Astrocyte (in vitro differentiated cells and primary cell): ENCODE data around the gene ELAC2. TPM values are rescaled to one million over a fixed set of nuclear protein-coding genes. Genes with fewer than 3 reads are reported as not detected.

Source experiments
- DNase-seq: peaks from one replicate; pipeline ENCODE4 v3.0.0-alpha.2; 2010; ENCODE audit warnings: low read depth
- FAIRE-seq: peaks from 2 replicates; lab custom pipeline; 2011; peaks lifted over from hg19 to GRCh38; lab: Jason Lieb, UNC
- H2AFZ ChIP-seq: 2 replicates; pipeline ENCODE4 v1.6.0; 2012; ENCODE audit warnings: low read depth, low read length, inconsistent platforms
- H3K27ac ChIP-seq: 2 replicates; pipeline ENCODE4 v1.5.1; 2011; ENCODE audit warnings: low read depth, low read length, inconsistent platforms
- H3K27me3 ChIP-seq: 2 replicates; pipeline ENCODE4 v1.6.0; 2011; ENCODE audit warnings: low read length, inconsistent platforms; ENCODE audit not compliant: insufficient read depth
- H3K36me3 ChIP-seq: 2 replicates; pipeline ENCODE4 v1.5.1; 2011; ENCODE audit warnings: low read length, inconsistent platforms; ENCODE audit not compliant: insufficient read depth
- H3K4me1 ChIP-seq: 2 replicates; pipeline ENCODE4 v1.5.1; 2011; ENCODE audit warnings: low read length, inconsistent platforms; ENCODE audit not compliant: insufficient read depth
- H3K4me2 ChIP-seq: 2 replicates; pipeline ENCODE4 v1.6.0; 2012; ENCODE audit warnings: low read length, inconsistent platforms
- H3K4me3 ChIP-seq: 2 replicates; pipeline ENCODE4 v1.5.1; 2011; ENCODE audit warnings: low read depth, mild to moderate bottlenecking, low read length, inconsistent platforms; ENCODE audit not compliant: insufficient read depth
- H3K79me2 ChIP-seq: 2 replicates; pipeline ENCODE4 v1.6.0; 2012; ENCODE audit warnings: mild to moderate bottlenecking, low read length, inconsistent platforms; ENCODE audit not compliant: insufficient read depth
- H3K9ac ChIP-seq: 2 replicates; pipeline ENCODE4 v1.6.0; 2012; ENCODE audit warnings: mild to moderate bottlenecking, low read length, inconsistent platforms
- H3K9me3 ChIP-seq: 2 replicates; pipeline ENCODE4 v1.5.1; 2012; ENCODE audit warnings: low read depth, mild to moderate bottlenecking, low read length, inconsistent platforms; ENCODE audit not compliant: insufficient read depth
- H4K20me1 ChIP-seq: 2 replicates; pipeline ENCODE4 v1.6.0; 2012; ENCODE audit warnings: low read length, inconsistent platforms; ENCODE audit not compliant: insufficient read depth
- H3K27ac Mint-ChIP-seq: one replicate; pipeline ENCODE4 v1.8.0; 2021; ENCODE audit warnings: mild to moderate bottlenecking, mixed read lengths; ENCODE audit not compliant: unreplicated experiment
- H3K27me3 Mint-ChIP-seq: one replicate; pipeline ENCODE4 v1.8.0; 2021; ENCODE audit warnings: low read depth, mixed read lengths; ENCODE audit not compliant: unreplicated experiment
- H3K36me3 Mint-ChIP-seq: one replicate; pipeline ENCODE4 v1.8.0; 2021; ENCODE audit warnings: low read depth, mixed read lengths; ENCODE audit not compliant: unreplicated experiment
- H3K4me1 Mint-ChIP-seq: one replicate; pipeline ENCODE4 v1.8.0; 2021; ENCODE audit warnings: low read depth, mixed read lengths; ENCODE audit not compliant: unreplicated experiment
- H3K4me3 Mint-ChIP-seq: one replicate; pipeline ENCODE4 v1.8.0; 2021; ENCODE audit warnings: mild to moderate bottlenecking, moderate library complexity, mixed read lengths; ENCODE audit not compliant: unreplicated experiment
- H3K9me3 Mint-ChIP-seq: one replicate; pipeline ENCODE4 v1.8.0; 2021; ENCODE audit warnings: mild to moderate bottlenecking, mixed read lengths; ENCODE audit not compliant: unreplicated experiment
- CTCF ChIP-seq: IDR thresholded peaks from 2 replicates; pipeline ENCODE4 v1.5.1; 2011; ENCODE audit warnings: low read depth, mild to moderate bottlenecking, inconsistent platforms, low read length, moderate library complexity; ENCODE audit not compliant: insufficient read depth
- EZH2 ChIP-seq: IDR thresholded peaks from 2 replicates; pipeline ENCODE4 v1.6.1; 2012; ENCODE audit warnings: mild to moderate bottlenecking, low read length, inconsistent platforms; ENCODE audit not compliant: insufficient read depth
- total RNA-seq: library from RNA; stranded (reverse); gene quantifications from 2 replicates; pipeline ENCODE4 v1.2.1, GENCODE V29; 2021

ELAC2 gene
- total RNA-seq, 1 donor from 2014 or later = 63.2 TPM

GRCh38 chr17:13047011-13047606 is 29.3 kb upstream of the ELAC2 start:
- Histone ChIP-seq H3K9me3 (no peaks in the 10 kb centered on the region), H2AFZ (no peak overlapping the region), H3K4me3 (no peak overlapping the region), H3K27me3 (peaks cover 2% of the 10 kb centered on the region), H4K20me1 (no peaks in the 10 kb centered on the region), H3K9ac (no peak overlapping the region), H3K4me1 (no peaks in the 10 kb centered on the region), H3K79me2 (no peaks in the 10 kb centered on the region), H3K4me2 (no peak overlapping the region), H3K27ac (no peak overlapping the region), H3K36me3 (no peaks in the 10 kb centered on the region)
- no peak for DNase-seq
- Mint-ChIP-seq H3K4me3 (no peak overlapping the region), H3K36me3 (no peaks in the 10 kb centered on the region), H3K27me3 (peaks cover 9% of the 10 kb centered on the region), H3K27ac (no peak overlapping the region), H3K9me3 (no peaks in the 10 kb centered on the region), H3K4me1 (no peaks in the 10 kb centered on the region)
- no peak for FAIRE-seq
- TF ChIP-seq EZH2 (no peak), CTCF (no peak)

GRCh38 chr17:13046361-13046760 is 28.5 kb upstream of the ELAC2 start:
- Mint-ChIP-seq H3K9me3 (no peaks in the 10 kb centered on the region), H3K27ac (no peak overlapping the region), H3K4me1 (peaks cover 5% of the 10 kb centered on the region), H3K27me3 (peaks cover 7% of the 10 kb centered on the region), H3K36me3 (no peaks in the 10 kb centered on the region), H3K4me3 (no peak overlapping the region)
- Histone ChIP-seq H3K27me3 (peaks cover 2% of the 10 kb centered on the region), H2AFZ (no peak overlapping the region), H3K4me1 (no peaks in the 10 kb centered on the region), H3K9me3 (no peaks in the 10 kb centered on the region), H3K27ac (no peak overlapping the region), H3K4me2 (no peak overlapping the region), H3K79me2 (no peaks in the 10 kb centered on the region), H4K20me1 (no peaks in the 10 kb centered on the region), H3K9ac (no peak overlapping the region), H3K36me3 (no peaks in the 10 kb centered on the region), H3K4me3 (no peak overlapping the region)
- TF ChIP-seq EZH2 = no peak
- no peak for TF ChIP-seq CTCF
- DNase-seq (no peak), FAIRE-seq (no peak)

GRCh38 chr17:13044572-13045065 is 26.8 kb upstream of the ELAC2 start:
- Mint-ChIP-seq H3K27ac (no peak overlapping the region), H3K4me1 (peaks cover 9% of the 10 kb centered on the region), H3K9me3 (no peaks in the 10 kb centered on the region), H3K27me3 (peaks cover 3% of the 10 kb centered on the region), H3K4me3 (no peak overlapping the region), H3K36me3 (no peaks in the 10 kb centered on the region)
- TF ChIP-seq CTCF (no peak), EZH2 (no peak)
- H3K4me3 ChIP-seq = no peak overlapping the region
- no peaks in the 10 kb centered on the region for H3K79me2 ChIP-seq
- H3K9ac ChIP-seq = no peak overlapping the region
- H3K9me3 ChIP-seq = no peaks in the 10 kb centered on the region
- H3K4me2 ChIP-seq = no peak overlapping the region
- H3K4me1 ChIP-seq = no peaks in the 10 kb centered on the region
- H3K36me3 ChIP-seq = no peaks in the 10 kb centered on the region
- H3K27me3 ChIP-seq = peaks cover 2% of the 10 kb centered on the region
- H2AFZ ChIP-seq = no peak overlapping the region
- no peak overlapping the region for H3K27ac ChIP-seq
- FAIRE-seq = no peak
- no peak for DNase-seq
- no peaks in the 10 kb centered on the region for H4K20me1 ChIP-seq
